ENCODE results near the gene GNMT. TPM values are rescaled to one million over a fixed set of nuclear protein-coding genes. Genes with fewer than 3 reads are reported as not detected.

The GNMT gene
- total RNA-seq: under 1 TPM in 1 of 4 donors, not detected in 3; 0.76 TPM

DNA sequence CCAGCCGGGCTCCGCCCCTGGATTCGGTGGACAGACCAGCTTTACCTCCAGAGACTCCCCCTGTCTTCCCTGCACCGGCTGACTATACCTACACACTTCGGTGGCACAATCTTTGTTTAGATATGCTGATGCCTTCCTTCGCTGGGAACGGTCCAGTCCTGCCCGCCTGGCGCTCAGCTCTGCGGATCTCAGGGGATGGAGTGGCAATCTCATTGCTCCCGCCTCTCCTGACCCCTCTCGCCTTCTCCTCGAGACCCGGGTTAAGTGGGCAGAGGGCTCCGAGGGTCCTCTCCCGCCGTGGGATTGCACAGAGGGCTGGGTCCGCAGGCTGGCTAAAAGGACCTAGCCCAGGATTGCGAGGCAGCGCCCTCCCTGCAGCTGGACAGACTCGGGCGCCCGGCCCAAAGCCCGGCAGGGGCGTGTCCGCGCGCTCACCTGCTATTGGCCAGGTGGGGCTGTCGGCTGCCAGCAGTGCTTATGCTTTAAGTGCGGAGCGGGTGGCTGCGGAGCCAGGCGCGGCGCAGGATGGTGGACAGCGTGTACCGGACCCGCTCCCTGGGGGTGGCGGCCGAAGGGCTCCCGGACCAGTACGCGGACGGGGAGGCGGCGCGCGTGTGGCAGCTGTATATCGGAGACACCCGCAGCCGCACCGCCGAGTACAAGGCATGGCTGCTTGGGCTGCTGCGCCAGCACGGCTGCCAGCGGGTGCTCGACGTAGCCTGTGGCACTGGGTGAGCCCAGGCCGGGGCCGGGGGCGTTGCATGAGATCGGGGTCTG lies at the start of gene GNMT:
Gene GNMT (plus strand): TSS at position 512 of the 777 bp plus-strand sequence. CDS start 14 bp downstream, at position 526.
- no peaks in the 10 kb centered on the region for H3K27me3 ChIP-seq
- intact Hi-C loops (cut with DNase I): loop anchor here (10.0 kb wide), 1 partner anchor 104 kb away; no protein-coding TSS in a partner anchor
- H3K27ac ChIP-seq: peak within 1 kb of the TSS in 3 of 4 donors; percentile 4 to 33 (median 13)
- no peak for DNase-seq
- peaks cover 14 to 20% (median 17%) of the 10 kb centered on the region in 3 donors for H3K4me1 ChIP-seq
- H3K36me3 ChIP-seq: peaks cover 0 to 34% (median 0%) of the 10 kb centered on the region in 3 donors
- TF ChIP-seq, protein P1, sequence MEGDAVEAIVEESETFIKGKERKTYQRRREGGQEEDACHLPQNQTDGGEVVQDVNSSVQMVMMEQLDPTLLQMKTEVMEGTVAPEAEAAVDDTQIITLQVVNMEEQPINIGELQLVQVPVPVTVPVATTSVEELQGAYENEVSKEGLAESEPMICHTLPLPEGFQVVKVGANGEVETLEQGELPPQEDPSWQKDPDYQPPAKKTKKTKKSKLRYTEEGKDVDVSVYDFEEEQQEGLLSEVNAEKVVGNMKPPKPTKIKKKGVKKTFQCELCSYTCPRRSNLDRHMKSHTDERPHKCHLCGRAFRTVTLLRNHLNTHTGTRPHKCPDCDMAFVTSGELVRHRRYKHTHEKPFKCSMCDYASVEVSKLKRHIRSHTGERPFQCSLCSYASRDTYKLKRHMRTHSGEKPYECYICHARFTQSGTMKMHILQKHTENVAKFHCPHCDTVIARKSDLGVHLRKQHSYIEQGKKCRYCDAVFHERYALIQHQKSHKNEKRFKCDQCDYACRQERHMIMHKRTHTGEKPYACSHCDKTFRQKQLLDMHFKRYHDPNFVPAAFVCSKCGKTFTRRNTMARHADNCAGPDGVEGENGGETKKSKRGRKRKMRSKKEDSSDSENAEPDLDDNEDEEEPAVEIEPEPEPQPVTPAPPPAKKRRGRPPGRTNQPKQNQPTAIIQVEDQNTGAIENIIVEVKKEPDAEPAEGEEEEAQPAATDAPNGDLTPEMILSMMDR (IDR thresholded peaks at IDR 0.05): no peak
- peak within 1 kb of the TSS; percentile 36 to 73 (median 50) for H3K4me3 ChIP-seq
- H3K9me3 ChIP-seq: no peaks in the 10 kb centered on the region
- 2 to 22% methylated on average over 10 to 23 of the region's 62 CpGs for WGBS, 2 donors

DNA sequence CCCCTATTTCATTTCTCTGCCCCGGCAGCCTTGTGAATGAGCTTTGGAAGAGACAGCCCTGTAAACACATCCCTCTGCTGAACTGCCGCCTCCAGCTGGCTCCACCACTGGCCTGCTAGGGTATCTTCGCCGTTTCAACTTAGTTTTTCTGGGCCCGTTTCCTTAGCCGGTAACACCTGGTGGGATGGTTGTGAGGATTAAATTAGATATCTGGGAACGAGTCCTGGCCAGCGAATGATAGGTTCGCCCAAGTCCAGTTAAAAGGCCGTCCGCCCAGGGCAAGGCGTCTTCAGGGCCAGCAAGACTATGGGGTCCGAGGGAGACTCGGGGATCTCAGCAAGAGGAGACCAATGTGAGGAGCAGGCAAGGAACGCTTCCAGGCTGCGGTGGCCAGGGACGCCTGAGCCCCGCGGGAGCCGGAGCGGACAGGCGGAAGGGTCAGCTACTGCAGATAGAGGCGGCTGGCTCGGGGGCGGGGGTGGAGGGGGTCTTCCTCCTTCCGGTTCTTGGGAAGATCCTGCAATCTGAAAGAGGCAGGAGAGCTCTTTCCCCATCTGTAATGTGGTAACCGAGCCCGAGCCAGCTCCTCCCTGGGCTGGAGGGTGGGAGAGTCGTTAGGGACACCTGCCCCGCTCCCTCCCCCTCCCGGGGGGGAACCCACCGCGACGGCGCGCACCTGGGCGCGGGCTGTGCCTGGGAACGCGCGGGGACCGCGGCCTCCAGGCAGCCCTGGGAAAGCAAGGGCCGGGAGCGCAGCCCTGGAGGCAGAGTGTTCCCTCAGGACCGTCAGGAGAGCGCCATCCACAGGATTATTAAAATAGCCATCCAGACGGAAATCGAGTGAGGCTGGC lies 49.2 kb upstream of the GNMT start:
- WGBS, 2 donors: 34 to 63% methylated on average over 5 to 6 of the region's 49 CpGs
- Histone ChIP-seq H3K27me3 (peaks cover 0 to 32% (median 0%) of the 10 kb centered on the region in 4 donors), H3K9me3 (no peaks in the 10 kb centered on the region), H3K4me1 (peaks cover 3 to 11% (median 6%) of the 10 kb centered on the region in 3 donors), H3K4me3 (peak overlapping the region in 3 of 4 donors; percentile 20 to 57 (median 25)), H3K27ac (no peak overlapping the region), H3K36me3 (no peaks in the 10 kb centered on the region)
- no peak for DNase-seq
- intact Hi-C loops (cut with DNase I): no loop called here
- TF ChIP-seq, protein P1 (IDR thresholded peaks at IDR 0.05): no peak

DNA sequence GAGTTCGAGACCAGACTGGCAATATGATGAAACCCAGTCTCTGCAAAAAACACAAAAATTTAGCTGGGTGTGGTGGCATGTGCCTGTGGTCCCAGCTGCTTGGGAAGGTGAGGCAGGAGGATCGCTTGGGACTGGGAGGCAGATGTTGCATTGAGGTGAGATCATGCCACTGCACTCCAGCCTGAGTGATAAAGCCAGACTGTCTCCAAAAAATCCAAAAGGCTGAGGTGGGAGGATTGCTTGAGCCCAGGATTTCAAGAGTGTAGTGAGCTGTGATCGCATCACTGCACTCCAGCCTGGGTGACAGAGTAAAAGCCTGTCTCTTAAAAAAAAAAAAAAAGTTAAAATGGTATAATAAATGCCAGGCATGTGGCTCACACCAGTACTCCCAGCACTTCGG lies 46.0 kb upstream of the GNMT start:
- no peaks in the 10 kb centered on the region for H3K36me3 ChIP-seq
- DNase-seq: no peak
- H3K4me3 ChIP-seq: no peak overlapping the region
- no peak overlapping the region for H3K27ac ChIP-seq
- 66 to 69% methylated on average over 4 of the region's 4 CpGs for WGBS, 2 donors
- peaks cover 0 to 32% (median 0%) of the 10 kb centered on the region in 4 donors for H3K27me3 ChIP-seq
- no peaks in the 10 kb centered on the region for H3K9me3 ChIP-seq
- H3K4me1 ChIP-seq: peaks cover 3 to 12% (median 6%) of the 10 kb centered on the region in 3 donors
- TF ChIP-seq POLR2A (IDR thresholded peaks at IDR 0.05): no peak
- TF ChIP-seq, protein P1 (IDR thresholded peaks at IDR 0.05): no peak
- intact Hi-C loops (cut with DNase I): no loop called here

DNA sequence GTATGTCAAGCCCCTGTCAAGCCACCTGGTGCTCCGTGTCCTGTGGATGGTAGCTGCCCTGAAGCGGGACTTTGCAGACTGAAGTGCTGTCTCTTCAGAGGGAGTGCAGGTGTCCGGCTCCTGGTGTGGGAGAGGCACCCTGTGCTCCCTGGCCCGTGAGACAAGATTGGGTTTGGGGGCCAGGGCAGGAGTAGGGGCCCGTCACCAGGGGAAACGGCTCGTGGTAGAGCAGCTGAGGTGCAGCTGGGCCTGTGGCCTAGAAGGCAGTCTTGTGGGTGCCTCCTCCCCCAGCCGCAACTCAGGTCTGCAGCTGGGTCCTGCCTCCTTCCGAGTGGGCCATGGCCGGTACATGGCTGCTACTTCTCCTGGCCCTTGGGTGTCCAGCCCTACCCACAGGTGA lies 44.8 kb upstream of the GNMT start, which contains the start of gene PTCRA:
Gene PTCRA (plus strand): TSS at position 322 of the 400 bp plus-strand sequence. CDS start 17 bp downstream, at position 339.
- peaks cover 0 to 32% (median 0%) of the 10 kb centered on the region in 4 donors for H3K27me3 ChIP-seq
- DNase-seq: no peak
- no peaks in the 10 kb centered on the region for H3K9me3 ChIP-seq
- intact Hi-C loops (cut with DNase I): no loop called here
- H3K36me3 ChIP-seq: no peaks in the 10 kb centered on the region
- H3K4me3 ChIP-seq: no peak within 1 kb of the TSS
- H3K27ac ChIP-seq: no peak within 1 kb of the TSS
- TF ChIP-seq, protein P1 (IDR thresholded peaks at IDR 0.05): no peak
- no peak for TF ChIP-seq POLR2A (IDR thresholded peaks at IDR 0.05)
- WGBS, 2 donors: 70 to 100% methylated on average over 3 to 7 of the region's 10 CpGs
- H3K4me1 ChIP-seq: peaks cover 3 to 17% (median 6%) of the 10 kb centered on the region in 3 donors

Data from esophagus squamous epithelium (tissue), 5 donors.